HK-2 (cell line): ENCODE data around the gene GALNT2.

Source experiments
- DNase-seq: peaks from one replicate; pipeline ENCODE4 v3.0.0-alpha.2; 2018; ENCODE audit not compliant: unreplicated experiment

The GALNT2 gene

GRCh38 chr1:230112782-230113181 is 45.7 kb downstream of the GALNT2 start:
- DNase-seq: no peak

DNA sequence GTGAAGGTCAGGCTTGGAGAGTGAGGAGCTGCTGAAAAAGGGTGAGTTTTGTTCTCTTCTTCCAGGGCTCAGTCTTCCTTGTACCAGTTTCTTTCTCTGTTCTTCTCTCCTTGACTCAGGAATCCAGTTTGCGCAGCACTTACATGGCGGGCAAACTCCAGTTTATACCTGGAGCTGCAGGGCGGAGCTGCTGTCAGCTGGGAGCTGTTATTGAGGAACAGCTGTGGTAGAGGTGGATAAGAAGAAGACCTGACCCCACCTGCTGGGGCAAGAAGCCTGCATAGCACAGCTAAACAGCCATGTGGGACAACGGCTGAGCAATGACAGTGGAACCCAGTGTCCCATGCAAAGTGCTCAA is 46.2 kb downstream of the GALNT2 start:
- DNase-seq: no peak

GRCh38 chr1:230113593-230114236 is 46.7 kb downstream of the GALNT2 start:
- DNase-seq: peak; percentile 50

- no peak for DNase-seq
Measured at GRCh38 chr1:230114237-230114651, 47.2 kb downstream of the GALNT2 start.

DNA sequence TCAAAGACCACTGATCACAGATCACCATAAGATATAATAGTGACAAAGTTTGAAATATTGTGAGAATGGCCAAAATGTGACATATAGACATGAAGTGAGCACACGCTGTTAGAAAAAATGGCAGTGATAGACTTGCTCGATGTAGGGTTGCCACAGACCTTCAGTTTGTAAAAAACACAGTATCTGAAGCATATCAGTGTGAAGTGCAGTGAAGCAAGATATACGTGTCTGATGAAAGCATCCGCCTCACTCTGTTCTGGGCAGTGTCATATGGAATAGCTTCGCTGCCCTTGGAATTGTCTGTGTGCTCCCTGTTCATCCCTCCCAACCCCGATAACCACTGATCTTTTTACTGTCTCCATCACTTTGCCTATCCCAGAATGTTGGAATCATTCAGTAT is 50.7 kb downstream of the GALNT2 start:
- no peak for DNase-seq

DNA sequence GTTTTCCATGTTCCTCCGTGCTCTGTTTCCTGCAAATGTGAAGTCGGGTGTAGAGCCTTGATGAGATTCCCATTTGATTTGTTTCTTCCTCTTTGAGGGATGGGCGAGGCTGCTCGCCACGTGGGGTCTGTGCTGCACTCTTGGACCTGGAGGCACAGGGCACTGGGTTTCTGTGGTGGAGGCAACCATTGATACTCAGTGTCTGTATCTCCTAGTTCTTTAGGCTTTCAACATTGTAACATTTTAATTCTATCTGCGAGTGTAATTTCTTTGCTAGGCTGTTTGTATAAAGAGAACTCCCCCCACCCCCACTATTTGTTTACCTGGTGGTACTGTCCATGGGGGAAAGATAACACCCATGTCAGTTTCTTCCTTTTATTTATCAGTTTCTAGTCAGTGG is 52.3 kb downstream of the GALNT2 start:
- no peak for DNase-seq

DNA sequence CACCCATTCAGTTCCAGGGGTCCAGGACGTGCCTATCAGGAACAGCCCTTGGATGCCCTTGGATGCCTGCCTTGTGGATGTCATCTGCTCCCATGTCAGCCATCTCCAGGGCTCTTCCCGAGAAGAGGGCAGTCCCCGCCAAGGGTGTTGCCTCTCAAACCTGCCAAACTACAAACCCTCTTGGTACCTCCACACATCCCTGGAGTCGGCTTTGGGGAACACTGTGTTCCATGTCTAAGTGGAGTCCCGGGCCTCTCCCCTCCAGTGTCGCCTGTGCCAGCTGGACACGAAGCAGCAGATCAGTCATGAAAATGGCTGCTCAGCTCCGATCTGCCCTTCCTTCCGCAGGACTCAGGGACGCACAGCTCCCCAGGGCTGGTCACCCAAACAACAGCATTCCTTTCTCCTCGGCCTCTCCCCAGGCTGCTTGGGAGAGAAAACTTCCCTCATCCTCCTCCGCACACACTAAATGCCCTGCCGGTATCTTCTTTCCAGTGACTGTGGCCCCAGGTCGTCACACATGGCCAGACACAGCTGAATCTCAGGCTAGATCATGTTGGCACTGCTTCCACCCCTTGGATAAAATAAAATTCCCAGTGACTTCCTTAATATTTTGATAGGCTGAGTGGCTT is 53.4 kb downstream of the GALNT2 start:
- DNase-seq: no peak

- DNase-seq: no peak
Measured at GRCh38 chr1:230120921-230121381, 53.9 kb downstream of the GALNT2 start.

GRCh38 chr1:230121950-230122349 is 54.9 kb downstream of the GALNT2 start:
- DNase-seq: no peak

DNA sequence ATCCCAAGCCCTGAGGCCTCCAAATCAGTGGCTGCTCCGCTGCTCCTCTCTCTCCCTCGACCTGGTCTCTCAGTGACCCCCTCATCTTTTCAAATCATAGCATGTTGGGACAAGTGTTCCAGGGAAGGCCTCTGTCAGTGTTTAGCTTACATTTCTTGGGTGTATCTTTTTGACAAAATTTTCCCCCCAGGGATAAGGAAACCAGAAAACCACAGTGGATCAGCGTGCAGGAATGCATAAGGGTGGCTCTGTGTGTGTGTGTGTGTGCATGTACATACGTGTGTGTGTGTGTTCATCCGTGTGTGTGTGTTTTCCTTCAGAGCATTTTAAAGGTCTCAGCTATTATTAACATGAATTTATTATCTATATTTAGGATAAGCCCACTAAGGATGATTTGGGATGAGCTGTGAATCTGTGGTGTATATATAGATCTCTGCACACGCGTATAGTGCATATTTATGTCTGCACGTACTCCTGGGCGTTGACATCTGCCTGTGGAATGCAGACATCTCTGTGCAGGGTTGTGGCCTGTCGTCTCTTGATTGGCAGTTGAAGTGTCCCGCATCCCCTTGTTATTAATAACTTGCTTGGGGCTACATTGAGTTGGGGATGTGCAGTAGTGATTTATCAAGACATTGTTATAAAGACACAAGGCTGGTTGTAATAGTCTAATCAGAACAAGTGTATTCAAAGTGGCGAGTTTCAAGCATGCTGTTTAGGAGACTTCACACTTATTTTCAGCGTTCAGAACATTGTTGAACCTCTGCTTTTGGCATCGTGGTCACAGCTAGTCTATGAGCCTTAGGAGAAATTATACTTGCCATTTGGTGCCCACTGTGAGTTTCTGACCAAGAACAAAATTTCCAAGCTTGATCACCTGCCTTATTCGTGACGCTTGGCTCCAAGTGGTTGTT is 55.6 kb downstream of the GALNT2 start:
- no peak for DNase-seq

GRCh38 chr1:230123280-230124185 is 56.5 kb downstream of the GALNT2 start:
- DNase-seq: no peak

GRCh38 chr1:230124186-230125128 is 57.4 kb downstream of the GALNT2 start:
- no peak for DNase-seq

GRCh38 chr1:230125141-230125540 is 58.1 kb downstream of the GALNT2 start:
- no peak for DNase-seq

GRCh38 chr1:230125640-230126528 is 58.8 kb downstream of the GALNT2 start:
- no peak for DNase-seq

- DNase-seq: no peak
Measured at GRCh38 chr1:230126529-230127104, 59.6 kb downstream of the GALNT2 start.

DNA sequence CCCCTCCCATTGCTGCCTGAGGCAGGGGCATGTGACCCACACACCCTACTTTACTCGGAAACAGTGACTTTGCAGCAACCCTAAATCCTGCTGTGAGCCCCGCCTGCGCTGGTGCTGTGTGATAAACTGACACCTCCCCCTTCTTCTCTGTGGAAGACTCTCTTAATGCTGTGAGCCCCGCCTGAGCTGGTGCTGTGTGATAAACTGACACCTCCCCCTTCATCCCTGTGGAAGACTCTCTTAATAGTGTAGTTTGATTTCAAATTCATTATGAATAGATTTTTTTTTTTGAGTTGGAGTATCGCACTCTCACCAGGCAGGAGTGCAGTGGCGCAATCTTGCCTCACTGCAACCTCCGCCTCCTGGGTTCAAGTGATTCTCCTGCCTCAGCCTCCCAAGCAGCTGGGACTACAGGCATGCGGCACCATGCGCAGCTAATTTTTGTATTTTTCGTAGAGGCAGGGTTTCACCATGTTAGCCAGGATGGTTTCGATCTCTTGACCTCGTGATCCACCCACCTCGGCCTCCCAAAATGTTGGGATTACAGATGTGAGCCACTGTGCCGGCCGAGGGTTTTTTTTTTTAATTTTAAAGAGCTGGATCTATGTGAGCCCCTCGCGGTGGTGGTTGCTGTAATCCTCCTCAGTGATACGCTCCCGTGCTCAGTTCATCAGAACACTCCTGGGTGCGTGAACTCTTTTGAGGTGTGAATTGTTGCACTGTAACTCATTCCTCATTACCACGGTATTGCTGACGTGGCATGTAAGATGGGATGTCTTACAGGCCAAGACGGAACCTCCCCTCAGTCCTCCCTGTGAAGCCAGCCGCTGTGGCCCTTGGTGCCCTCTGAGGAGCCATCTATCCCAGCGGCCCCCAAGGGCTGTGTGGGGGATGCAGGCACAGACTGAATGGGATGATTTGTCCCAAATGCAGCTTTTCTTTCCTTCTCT is 60.3 kb downstream of the GALNT2 start:
- no peak for DNase-seq

GRCh38 chr1:230128569-230129285 is 61.7 kb downstream of the GALNT2 start:
- no peak for DNase-seq
